ENCODE data around the gene MPI.
"Not testable (repeated sequence)": the region's sequence is repeated elsewhere in the genome, so short reads cannot be mapped to it uniquely, and the experiment has no call there.

DNA sequence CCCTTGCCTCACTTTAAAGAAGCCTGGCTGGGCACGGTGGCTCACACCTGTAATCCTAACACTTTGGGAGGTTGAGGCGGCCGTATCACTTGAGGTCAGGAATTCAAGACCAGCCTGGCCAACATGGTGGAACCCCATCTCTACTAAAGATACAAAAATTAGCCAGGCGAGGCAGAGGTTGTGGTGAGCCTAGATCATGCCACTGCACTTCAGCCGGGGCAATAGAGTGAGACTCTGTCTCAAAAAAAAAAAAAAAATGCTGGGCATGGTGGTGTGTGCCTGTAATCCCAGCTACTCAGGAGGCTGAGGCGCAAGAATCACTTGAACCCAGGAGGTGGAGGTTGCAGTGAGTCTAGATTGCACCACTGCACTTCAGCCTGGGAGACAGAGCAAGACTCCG lies 4.5 kb downstream of the MPI start:
- TF ChIP-seq, protein P1, sequence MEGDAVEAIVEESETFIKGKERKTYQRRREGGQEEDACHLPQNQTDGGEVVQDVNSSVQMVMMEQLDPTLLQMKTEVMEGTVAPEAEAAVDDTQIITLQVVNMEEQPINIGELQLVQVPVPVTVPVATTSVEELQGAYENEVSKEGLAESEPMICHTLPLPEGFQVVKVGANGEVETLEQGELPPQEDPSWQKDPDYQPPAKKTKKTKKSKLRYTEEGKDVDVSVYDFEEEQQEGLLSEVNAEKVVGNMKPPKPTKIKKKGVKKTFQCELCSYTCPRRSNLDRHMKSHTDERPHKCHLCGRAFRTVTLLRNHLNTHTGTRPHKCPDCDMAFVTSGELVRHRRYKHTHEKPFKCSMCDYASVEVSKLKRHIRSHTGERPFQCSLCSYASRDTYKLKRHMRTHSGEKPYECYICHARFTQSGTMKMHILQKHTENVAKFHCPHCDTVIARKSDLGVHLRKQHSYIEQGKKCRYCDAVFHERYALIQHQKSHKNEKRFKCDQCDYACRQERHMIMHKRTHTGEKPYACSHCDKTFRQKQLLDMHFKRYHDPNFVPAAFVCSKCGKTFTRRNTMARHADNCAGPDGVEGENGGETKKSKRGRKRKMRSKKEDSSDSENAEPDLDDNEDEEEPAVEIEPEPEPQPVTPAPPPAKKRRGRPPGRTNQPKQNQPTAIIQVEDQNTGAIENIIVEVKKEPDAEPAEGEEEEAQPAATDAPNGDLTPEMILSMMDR (IDR thresholded peaks at IDR 0.05), result not testable (repeated sequence)
- TF ChIP-seq EZH2 (IDR thresholded peaks at IDR 0.05), result not testable (repeated sequence)
